Putamen (tissue), 1 donor: ENCODE results near the gene SYNM.

ENCODE experiments used
- DNase-seq: peaks from one replicate; pipeline ENCODE4 v3.0.0-alpha.2; 2016; ENCODE audit warnings: low spot score

SYNM gene

GRCh38 chr15:99122831-99123712 is 18.2 kb downstream of the SYNM start:
- no peak for DNase-seq

GRCh38 chr15:99123713-99124451 is 19.0 kb downstream of the SYNM start:
- DNase-seq: peak; percentile 82

- DNase-seq: no peak
Measured at GRCh38 chr15:99124641-99125040, 19.8 kb downstream of the SYNM start.

- no peak for DNase-seq
Measured at GRCh38 chr15:99125061-99125891, 20.4 kb downstream of the SYNM start.

- no peak for DNase-seq
Measured at GRCh38 chr15:99126131-99126588, 21.3 kb downstream of the SYNM start.

- DNase-seq: no peak
Measured at GRCh38 chr15:99126930-99127329, 22.1 kb downstream of the SYNM start.

- DNase-seq: no peak
Measured at GRCh38 chr15:99127773-99128172, 22.9 kb downstream of the SYNM start.

GRCh38 chr15:99128411-99128810 is 23.5 kb downstream of the SYNM start:
- DNase-seq: no peak

GRCh38 chr15:99129644-99130043 is 24.8 kb downstream of the SYNM start:
- DNase-seq: no peak

- DNase-seq: no peak
Measured at GRCh38 chr15:99130314-99130713, 25.4 kb downstream of the SYNM start.

GRCh38 chr15:99130765-99131440 is 26.0 kb downstream of the SYNM start:
- no peak for DNase-seq

GRCh38 chr15:99131441-99132023 is 26.7 kb downstream of the SYNM start:
- DNase-seq: no peak

- no peak for DNase-seq
Measured at GRCh38 chr15:99132122-99132521, 27.2 kb downstream of the SYNM start.

GRCh38 chr15:99132634-99133287 is 27.9 kb downstream of the SYNM start:
- DNase-seq: no peak

GRCh38 chr15:99134317-99134821 is 29.5 kb downstream of the SYNM start:
- no peak for DNase-seq

- DNase-seq: no peak
Measured at GRCh38 chr15:99135194-99135593, 30.3 kb downstream of the SYNM start.

GRCh38 chr15:99137111-99137546 is 32.2 kb downstream of the SYNM start:
- no peak for DNase-seq

- DNase-seq: no peak
Measured at GRCh38 chr15:99137877-99138276, 33.0 kb downstream of the SYNM start.

- DNase-seq: no peak
Measured at GRCh38 chr15:99138491-99138982, 33.7 kb downstream of the SYNM start.

- no peak for DNase-seq
Measured at GRCh38 chr15:99139276-99139675, 34.4 kb downstream of the SYNM start.
